ENCODE measurements around the gene FGF5.
A peak's percentile ranks its signal among the peaks of the same experiment; 100 is the strongest.
"Not testable (repeated sequence)": the region's sequence is repeated elsewhere in the genome, so short reads cannot be mapped to it uniquely, and the experiment has no call there.

FGF5 gene

GRCh38 chr4:80266253-80266901 lies at the start of gene FGF5:
Gene FGF5, plus strand, starts transcription at chr4:80266664. Its CDS starts 161 bp downstream, at chr4:80266825.
- peak; percentile 96 for DNase-seq

GRCh38 chr4:80219301-80220025 lies 47.0 kb upstream of the FGF5 start:
- DNase-seq = no peak

- DNase-seq = no peak
Measured at GRCh38 chr4:80220711-80221110, 45.8 kb upstream of the FGF5 start.

- DNase-seq = peak; percentile 31
Measured at GRCh38 chr4:80221161-80221560, 45.3 kb upstream of the FGF5 start.

- no peak for DNase-seq
Measured at GRCh38 chr4:80225595-80225994, 40.9 kb upstream of the FGF5 start.

- DNase-seq = no peak
Measured at GRCh38 chr4:80226094-80226493, 40.4 kb upstream of the FGF5 start.

- no peak for DNase-seq
Measured at GRCh38 chr4:80228460-80228859, 38.0 kb upstream of the FGF5 start.

- DNase-seq = no peak
Measured at GRCh38 chr4:80229128-80229527, 37.3 kb upstream of the FGF5 start.

- DNase-seq = no peak
Measured at GRCh38 chr4:80229590-80229989, 36.9 kb upstream of the FGF5 start.

GRCh38 chr4:80231180-80231579 lies 35.3 kb upstream of the FGF5 start:
- no peak for DNase-seq

GRCh38 chr4:80232707-80233370 lies 33.6 kb upstream of the FGF5 start:
- DNase-seq = no peak

- no peak for DNase-seq
Measured at GRCh38 chr4:80233390-80233789, 33.1 kb upstream of the FGF5 start.

GRCh38 chr4:80235451-80235850 lies 31.0 kb upstream of the FGF5 start:
- DNase-seq = peak; percentile 18

- DNase-seq = peak; percentile 81
Measured at GRCh38 chr4:80237992-80238391, 28.5 kb upstream of the FGF5 start.

GRCh38 chr4:80239480-80240150 lies 26.8 kb upstream of the FGF5 start:
- DNase-seq = no peak

- DNase-seq = no peak
Measured at GRCh38 chr4:80240976-80241375, 25.5 kb upstream of the FGF5 start.

GRCh38 chr4:80243274-80244018 lies 23.0 kb upstream of the FGF5 start:
- DNase-seq = no peak

- not testable (repeated sequence) for DNase-seq
Measured at GRCh38 chr4:80247484-80247883, 19.0 kb upstream of the FGF5 start.

- no peak for DNase-seq
Measured at GRCh38 chr4:80249144-80249543, 17.3 kb upstream of the FGF5 start.

GRCh38 chr4:80252427-80252826 lies 14.0 kb upstream of the FGF5 start:
- DNase-seq = no peak

- DNase-seq = no peak
Measured at GRCh38 chr4:80252953-80253352, 13.5 kb upstream of the FGF5 start.

- no peak for DNase-seq
Measured at GRCh38 chr4:80253510-80253909, 13.0 kb upstream of the FGF5 start.

GRCh38 chr4:80254114-80254513 lies 12.3 kb upstream of the FGF5 start:
- no peak for DNase-seq

Measured in amniotic stem cell (primary cell).